ENCODE results near the gene LRRC10B. TPM values are rescaled to one million over a fixed set of nuclear protein-coding genes. Genes with fewer than 3 reads are reported as not detected.

The LRRC10B gene
- total RNA-seq, 1 experiment from 2014 or later: 0.39 TPM

GRCh38 chr11:61503135-61503770, 5.3 kb upstream of the LRRC10B start:
- no peaks in the 10 kb centered on the region; a peak in 1 of 5 replicates for H3K9me3 Mint-ChIP-seq
- Histone ChIP-seq H2BK12ac (ENCODE audit: insufficient read length, low read depth, low read length) (no peak overlapping the region), H4K5ac (ENCODE audit: insufficient read length, low read depth, low read length) (no peak overlapping the region), H3K79me1 (ENCODE audit: insufficient read depth, low read depth, low read length, poor library complexity, severe bottlenecking) (no peaks in the 10 kb centered on the region), H4K91ac (ENCODE audit: insufficient read length, low read depth, low read length) (no peak overlapping the region), H3K4me2 (ENCODE audit: insufficient read depth, insufficient read length, low read length) (no peak overlapping the region), H3K56ac (ENCODE audit: insufficient read length, low read depth, low read length) (no peak overlapping the region), H2AFZ (ENCODE audit: low read length) (no peak overlapping the region), H3K27ac (ENCODE audit: insufficient read length, low read depth, low read length) (no peak overlapping the region), H3K79me2 (ENCODE audit: insufficient read depth, low read length) (no peaks in the 10 kb centered on the region), H3K23ac (ENCODE audit: insufficient read length, low read depth, low read length) (no peak overlapping the region), H3K4ac (ENCODE audit: low read depth, low read length) (no peak overlapping the region), H2BK5ac (ENCODE audit: insufficient read length, low read length) (no peak overlapping the region), H2BK120ac (ENCODE audit: low read depth, low read length, poor library complexity, severe bottlenecking) (no peak overlapping the region), H3K4me1 (ENCODE audit: insufficient read depth, low read length) (0 out of 2 replicates have a peak, but pooled peaks cover 2% of the 10 kb centered on the region), H2BK20ac (ENCODE audit: low read depth, low read length, poor library complexity, severe bottlenecking) (no peak overlapping the region), H3K23me2 (ENCODE audit: insufficient read length, low read depth, low read length, poor library complexity, severe bottlenecking) (no peaks in the 10 kb centered on the region), H3K14ac (ENCODE audit: insufficient read depth, low read length) (no peak overlapping the region), H3K27me3 (ENCODE audit: insufficient read depth, low read length) (peaks cover 8% of the 10 kb centered on the region; the same call in 1 of the 2 replicates), H4K8ac (replicated peaks; ENCODE audit: insufficient read length, low read depth, low read length) (no peak overlapping the region), H3K9ac (ENCODE audit: extremely low read depth, insufficient read length, low read length) (no peak overlapping the region), H2BK15ac (ENCODE audit: low read depth, low read length) (no peak overlapping the region), H3K18ac (ENCODE audit: insufficient read length, low read depth, low read length) (no peak overlapping the region), H3K9me3 (ENCODE audit: control insufficient read depth, low read depth, low read length) (no peaks in the 10 kb centered on the region), H3T11ph (ENCODE audit: low read length) (no peak overlapping the region), H2AK5ac (ENCODE audit: insufficient read length, low read length) (no peak overlapping the region), H4K20me1 (ENCODE audit: control insufficient read depth, insufficient read depth, insufficient read length) (no peaks in the 10 kb centered on the region)
- DNase-seq: no peak
- peaks cover 87% of the 10 kb centered on the region for H3K27me3 Mint-ChIP-seq (ENCODE audit: low read depth)
- H3K36me3 Mint-ChIP-seq (ENCODE audit: insufficient read depth in 1 of 3, low read depth in 3 of 3): no peaks in the 10 kb centered on the region; a peak in 1 of 7 replicates
- no peak overlapping the region for H3K4me3 Mint-ChIP-seq
- no peak for TF ChIP-seq CTCF (conservative IDR thresholded peaks at IDR 0.05)
- H3K4me1 Mint-ChIP-seq: peaks cover 40 to 61% of the 10 kb centered on the region in 2 experiments
- no peak overlapping the region; a peak in 2 of 7 replicates for H3K27ac Mint-ChIP-seq
- no CpG with 5 or more reads among the region's 8 CpGs for WGBS (ENCODE audit: extremely low coverage, insufficient read length, low lambda C conversion rate)
